ENCODE data around the gene CECR2.

CECR2 gene

DNA sequence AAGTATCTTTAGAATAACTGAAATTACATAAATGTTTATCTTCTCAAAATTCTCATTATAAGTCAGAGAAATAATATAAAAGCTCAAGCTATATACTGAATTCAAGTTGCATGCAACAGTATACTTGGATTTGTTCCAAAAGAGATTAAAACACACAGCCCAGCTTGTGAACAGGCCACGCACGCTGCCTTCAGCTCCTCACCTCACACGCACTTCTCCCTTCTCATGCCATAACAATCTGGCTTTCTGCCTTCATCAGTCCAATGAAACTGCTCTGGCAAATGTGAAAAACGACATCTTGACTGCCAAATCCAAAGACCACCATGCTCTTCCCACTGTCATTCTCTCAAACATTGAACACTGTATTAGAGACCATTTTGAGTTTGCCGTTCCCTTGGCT is 237.2 kb downstream of the CECR2 start:
- Histone ChIP-seq H3K9me3 (no peaks in the 10 kb centered on the region), H3K27me3 (no peaks in the 10 kb centered on the region), H3K36me3 (peaks cover 39% of the 10 kb centered on the region), H3K4me1 (peaks cover 12% of the 10 kb centered on the region), H3K4me3 (ENCODE audit: low read depth, low read length) (no peak overlapping the region)
- peak; percentile 47 for DNase-seq
- TF ChIP-seq, protein P1, sequence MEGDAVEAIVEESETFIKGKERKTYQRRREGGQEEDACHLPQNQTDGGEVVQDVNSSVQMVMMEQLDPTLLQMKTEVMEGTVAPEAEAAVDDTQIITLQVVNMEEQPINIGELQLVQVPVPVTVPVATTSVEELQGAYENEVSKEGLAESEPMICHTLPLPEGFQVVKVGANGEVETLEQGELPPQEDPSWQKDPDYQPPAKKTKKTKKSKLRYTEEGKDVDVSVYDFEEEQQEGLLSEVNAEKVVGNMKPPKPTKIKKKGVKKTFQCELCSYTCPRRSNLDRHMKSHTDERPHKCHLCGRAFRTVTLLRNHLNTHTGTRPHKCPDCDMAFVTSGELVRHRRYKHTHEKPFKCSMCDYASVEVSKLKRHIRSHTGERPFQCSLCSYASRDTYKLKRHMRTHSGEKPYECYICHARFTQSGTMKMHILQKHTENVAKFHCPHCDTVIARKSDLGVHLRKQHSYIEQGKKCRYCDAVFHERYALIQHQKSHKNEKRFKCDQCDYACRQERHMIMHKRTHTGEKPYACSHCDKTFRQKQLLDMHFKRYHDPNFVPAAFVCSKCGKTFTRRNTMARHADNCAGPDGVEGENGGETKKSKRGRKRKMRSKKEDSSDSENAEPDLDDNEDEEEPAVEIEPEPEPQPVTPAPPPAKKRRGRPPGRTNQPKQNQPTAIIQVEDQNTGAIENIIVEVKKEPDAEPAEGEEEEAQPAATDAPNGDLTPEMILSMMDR (IDR thresholded peaks at IDR 0.05; ENCODE audit: low read depth, low read length) = no peak

All from BE2C (cell line).